Mucosa of rectum (tissue), 2 donors: ENCODE measurements around the gene MAP7.

Experiments used
- H3K27ac ChIP-seq, 2 donors: one replicate each; pipeline ENCODE4 v1.7.0; 2013; ENCODE audit warnings: inconsistent platforms in 2 of 2, low read depth in 2 of 2, low read length in 2 of 2
- H3K27me3 ChIP-seq, 2 donors: one replicate each; pipeline ENCODE4 v1.7.0; 2013; ENCODE audit warnings: low read length in 2 of 2; ENCODE audit not compliant: control insufficient read depth in 2 of 2, insufficient read depth in 2 of 2
- H3K36me3 ChIP-seq, 2 donors: one replicate each; pipeline ENCODE4 v1.7.0; 2013; ENCODE audit warnings: low read length in 2 of 2; ENCODE audit not compliant: control insufficient read depth in 2 of 2, insufficient read depth in 2 of 2
- H3K4me1 ChIP-seq, 2 donors: one replicate each; pipeline ENCODE4 v1.7.0; 2013; ENCODE audit warnings: low read length in 2 of 2, mild to moderate bottlenecking in 1 of 2; ENCODE audit not compliant: control insufficient read depth in 2 of 2, insufficient read depth in 2 of 2
- H3K4me3 ChIP-seq, 2 donors: one replicate each; pipeline ENCODE4 v1.7.0; 2013; ENCODE audit warnings: low read length in 2 of 2
- H3K9ac ChIP-seq, 2 donors: one replicate each; pipeline ENCODE4 v1.7.0; 2013; ENCODE audit warnings: low read length in 2 of 2, low read depth in 1 of 2, mild to moderate bottlenecking in 1 of 2
- H3K9me3 ChIP-seq, 2 donors: one replicate each; pipeline ENCODE4 v1.7.0; 2013; ENCODE audit warnings: low read length in 2 of 2; ENCODE audit not compliant: control insufficient read depth in 2 of 2
- donor health status: healthy.
- donor health status: Normal muscosa, but diverticular disease.

MAP7 gene

DNA sequence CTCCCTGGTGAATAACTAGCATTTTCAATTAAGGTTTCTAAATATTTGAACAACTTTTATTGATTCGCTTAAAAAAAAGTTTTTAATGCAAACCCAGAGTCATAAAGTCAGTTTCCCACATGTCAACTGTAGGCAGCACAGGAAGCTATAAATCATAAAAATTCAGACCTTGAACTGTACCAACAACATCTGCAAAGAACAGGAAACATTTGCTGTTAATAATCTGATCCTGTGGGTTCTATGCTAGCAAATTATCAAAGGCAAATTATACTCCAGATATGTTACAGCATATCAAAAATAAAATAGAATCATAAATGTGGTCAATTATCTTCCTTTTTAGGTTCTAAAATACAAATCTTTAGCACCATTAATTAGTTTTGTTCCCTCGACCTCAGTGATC lies 16.6 kb upstream of the MAP7 start:
- H3K27ac ChIP-seq, result peak overlapping the region; percentile 82 to 83
- H3K9ac ChIP-seq, result no peak overlapping the region
- H3K9me3 ChIP-seq, result peaks cover 0 to 4% of the 10 kb centered on the region in 2 donors
- H3K4me1 ChIP-seq, result peaks cover 26 to 36% of the 10 kb centered on the region in 2 donors
- no peak overlapping the region for H3K4me3 ChIP-seq
- no peaks in the 10 kb centered on the region for H3K27me3 ChIP-seq
- peaks cover 0 to 4% of the 10 kb centered on the region in 2 donors for H3K36me3 ChIP-seq

DNA sequence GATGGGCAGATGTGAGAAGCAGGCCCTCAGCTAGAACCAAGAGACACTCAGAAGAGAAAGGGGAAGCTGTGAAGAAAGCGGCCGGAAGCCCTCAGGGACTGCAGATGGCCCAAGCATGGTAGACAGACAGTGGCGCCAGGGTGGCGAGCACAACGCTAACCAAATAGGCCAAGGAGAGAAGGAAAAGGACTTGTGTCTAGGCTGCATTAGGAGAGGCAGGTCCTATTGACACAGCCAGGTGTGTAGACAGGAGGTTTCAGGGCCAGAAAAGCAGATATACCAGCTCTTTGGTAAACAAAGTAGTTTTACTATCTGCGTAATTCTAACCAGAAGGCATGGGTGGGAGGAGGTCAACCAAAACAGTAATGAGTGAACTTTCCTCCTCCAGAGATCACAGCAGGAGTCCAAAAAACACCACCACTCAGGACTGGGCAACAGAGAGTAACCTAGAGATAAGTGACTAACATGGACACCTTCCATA lies 15.8 kb upstream of the MAP7 start:
- H3K9me3 ChIP-seq, result peaks cover 0 to 2% of the 10 kb centered on the region in 2 donors
- H3K9ac ChIP-seq, result peak overlapping the region in 1 of 2 donors; percentile 17
- H3K27me3 ChIP-seq, result no peaks in the 10 kb centered on the region
- peaks cover 26 to 36% of the 10 kb centered on the region in 2 donors for H3K4me1 ChIP-seq
- peaks cover 0 to 5% of the 10 kb centered on the region in 2 donors for H3K36me3 ChIP-seq
- H3K27ac ChIP-seq, result peak overlapping the region; percentile 82 to 83
- H3K4me3 ChIP-seq, result peak overlapping the region in 1 of 2 donors; percentile 49

- H3K27me3 ChIP-seq, result no peaks in the 10 kb centered on the region
- H3K9me3 ChIP-seq, result no peaks in the 10 kb centered on the region
- H3K36me3 ChIP-seq, result peaks cover 0 to 4% of the 10 kb centered on the region in 2 donors
- peaks cover 26 to 36% of the 10 kb centered on the region in 2 donors for H3K4me1 ChIP-seq
- H3K9ac ChIP-seq, result no peak overlapping the region
- H3K4me3 ChIP-seq, result no peak overlapping the region
- H3K27ac ChIP-seq, result peak overlapping the region; percentile 5 to 65
Measured at GRCh38 chr6:136564180-136564579, 14.0 kb upstream of the MAP7 start.

DNA sequence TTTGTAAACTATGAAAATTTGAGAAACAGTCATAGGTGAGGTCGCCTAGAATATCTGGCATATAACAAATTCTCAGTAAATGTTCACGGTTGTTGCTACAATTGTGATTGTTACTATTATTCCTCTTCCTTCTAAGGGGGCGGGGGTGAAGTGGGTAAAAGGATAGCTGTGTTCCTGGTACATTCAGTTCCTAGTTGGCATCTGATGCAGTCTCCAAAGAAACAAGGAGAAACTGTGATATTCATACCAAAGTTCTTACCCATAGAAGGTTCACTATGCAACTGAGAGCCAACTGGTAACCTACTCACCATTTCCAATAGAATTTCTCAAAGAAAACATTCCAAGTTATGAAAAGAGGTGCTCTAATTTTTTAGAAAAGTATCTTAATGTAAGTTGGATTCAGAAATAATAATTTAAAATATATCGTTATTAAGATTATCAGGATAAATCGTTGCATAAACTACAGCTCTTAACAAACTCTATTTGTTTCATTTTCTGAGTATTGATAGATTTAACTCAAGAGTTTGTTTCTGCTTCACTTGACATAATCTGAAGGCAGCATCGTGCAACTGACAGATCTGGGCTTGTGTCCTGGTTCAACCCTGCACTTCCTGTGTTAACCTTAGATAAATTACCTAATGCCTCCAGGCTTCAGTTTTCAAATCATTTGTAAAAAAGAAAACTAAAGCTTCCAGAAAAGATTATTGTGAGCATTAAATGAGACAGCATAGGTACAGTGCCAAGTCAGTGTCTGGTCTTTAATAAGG lies 13.3 kb upstream of the MAP7 start:
- Histone ChIP-seq H3K4me3 (no peak overlapping the region), H3K27ac (peak overlapping the region; percentile 5 to 65), H3K36me3 (peaks cover 0 to 4% of the 10 kb centered on the region in 2 donors), H3K9me3 (no peaks in the 10 kb centered on the region), H3K4me1 (peaks cover 26 to 36% of the 10 kb centered on the region in 2 donors), H3K9ac (no peak overlapping the region), H3K27me3 (no peaks in the 10 kb centered on the region)

DNA sequence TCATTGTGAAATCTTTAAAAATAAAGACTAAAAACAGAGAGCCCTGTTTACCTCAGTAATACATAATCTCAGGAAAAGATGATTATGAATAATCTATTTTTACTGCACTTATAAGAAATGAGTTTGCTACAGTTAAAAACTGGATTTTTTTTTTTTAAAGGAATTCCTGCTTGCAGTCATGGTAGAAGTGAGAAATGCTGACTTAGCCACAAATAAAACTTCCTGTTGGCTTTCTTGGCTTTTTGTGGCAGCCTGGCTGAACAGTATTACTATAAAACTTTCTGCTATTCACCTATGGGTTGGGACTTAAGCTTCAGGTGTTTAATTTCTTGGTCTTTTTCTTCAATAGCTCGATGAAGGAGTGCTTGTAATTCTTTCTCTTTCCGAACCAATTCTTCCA lies 12.0 kb upstream of the MAP7 start:
- Histone ChIP-seq H3K4me3 (no peak overlapping the region), H3K27me3 (no peaks in the 10 kb centered on the region), H3K9ac (no peak overlapping the region), H3K36me3 (peaks cover 1 to 4% of the 10 kb centered on the region in 2 donors), H3K9me3 (no peaks in the 10 kb centered on the region), H3K27ac (no peak overlapping the region), H3K4me1 (peaks cover 26% of the 10 kb centered on the region in 2 donors)

GRCh38 chr6:136553166-136553787 lies 3.1 kb upstream of the MAP7 start:
- Histone ChIP-seq H3K27me3 (no peaks in the 10 kb centered on the region), H3K27ac (peak overlapping the region; percentile 1 to 44), H3K4me3 (no peak overlapping the region), H3K9ac (peak overlapping the region in 1 of 2 donors; percentile 27), H3K36me3 (peaks cover 0 to 2% of the 10 kb centered on the region in 2 donors), H3K9me3 (no peaks in the 10 kb centered on the region), H3K4me1 (peaks cover 3 to 7% of the 10 kb centered on the region in 2 donors)

DNA sequence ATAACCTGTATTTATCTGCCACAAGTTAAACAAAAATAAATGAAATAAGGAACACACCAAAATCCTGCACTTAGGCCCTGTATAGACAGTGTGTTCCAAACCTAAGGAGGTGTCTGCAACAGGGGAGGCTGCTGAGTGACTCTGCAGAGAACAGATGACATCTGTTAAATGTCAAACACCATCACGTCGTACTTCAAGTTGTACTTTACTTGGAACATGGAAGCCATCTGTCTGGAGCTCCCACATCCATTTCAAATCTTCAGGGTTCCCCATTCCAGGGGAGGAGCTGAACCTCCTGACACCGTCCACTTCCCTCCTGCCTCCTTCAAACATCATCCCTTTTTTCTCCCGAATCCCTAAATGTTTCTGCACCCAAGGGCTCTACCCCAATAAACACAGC lies 1.8 kb upstream of the MAP7 start:
- H3K4me3 ChIP-seq, result no peak overlapping the region
- peaks cover 5 to 10% of the 10 kb centered on the region in 2 donors for H3K4me1 ChIP-seq
- H3K27ac ChIP-seq, result peak overlapping the region in 1 of 2 donors; percentile 34
- H3K9ac ChIP-seq, result no peak overlapping the region
- H3K9me3 ChIP-seq, result no peaks in the 10 kb centered on the region
- no peaks in the 10 kb centered on the region for H3K36me3 ChIP-seq
- H3K27me3 ChIP-seq, result no peaks in the 10 kb centered on the region

DNA sequence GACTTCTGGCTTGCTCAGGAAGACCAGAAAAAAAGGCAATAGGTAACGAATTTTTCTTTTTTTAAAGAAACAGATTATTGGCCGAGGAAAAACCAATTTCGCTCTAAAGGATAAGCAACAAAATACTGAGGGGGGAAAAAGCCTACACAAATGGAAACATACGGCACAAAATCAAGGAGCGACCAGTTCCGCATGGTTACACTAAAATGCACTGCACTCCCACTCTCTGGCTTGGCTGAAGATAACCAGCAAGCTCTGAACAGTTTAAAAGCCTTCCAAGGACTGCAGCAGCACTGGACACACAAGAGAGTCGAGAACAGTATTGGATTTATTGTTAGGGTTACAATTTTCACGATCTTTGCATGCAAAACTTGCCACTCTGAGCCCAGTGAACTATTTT lies 881 bp upstream of the MAP7 start:
- no peaks in the 10 kb centered on the region for H3K9me3 ChIP-seq
- H3K4me3 ChIP-seq, result peak overlapping the region; percentile 79 to 91
- H3K36me3 ChIP-seq, result no peaks in the 10 kb centered on the region
- H3K27me3 ChIP-seq, result no peaks in the 10 kb centered on the region
- H3K4me1 ChIP-seq, result peaks cover 5 to 16% of the 10 kb centered on the region in 2 donors
- peak overlapping the region; percentile 69 to 91 for H3K9ac ChIP-seq
- H3K27ac ChIP-seq, result peak overlapping the region; percentile 78 to 85

GRCh38 chr6:136550045-136550329 lies 235 bp downstream of the MAP7 start:
- peak overlapping the region; percentile 61 to 91 for H3K9ac ChIP-seq
- H3K27ac ChIP-seq, result peak overlapping the region; percentile 78 to 83
- no peaks in the 10 kb centered on the region for H3K36me3 ChIP-seq
- no peaks in the 10 kb centered on the region for H3K27me3 ChIP-seq
- peaks cover 5 to 16% of the 10 kb centered on the region in 2 donors for H3K4me1 ChIP-seq
- H3K4me3 ChIP-seq, result peak overlapping the region; percentile 79 to 91
- H3K9me3 ChIP-seq, result no peaks in the 10 kb centered on the region

GRCh38 chr6:136549300-136550044 lies 750 bp downstream of the MAP7 start:
- H3K4me1 ChIP-seq, result peaks cover 5 to 16% of the 10 kb centered on the region in 2 donors
- peak overlapping the region; percentile 61 to 91 for H3K9ac ChIP-seq
- no peaks in the 10 kb centered on the region for H3K27me3 ChIP-seq
- H3K9me3 ChIP-seq, result no peaks in the 10 kb centered on the region
- peak overlapping the region; percentile 79 to 91 for H3K4me3 ChIP-seq
- H3K27ac ChIP-seq, result peak overlapping the region; percentile 78 to 83
- H3K36me3 ChIP-seq, result no peaks in the 10 kb centered on the region
